Psoas muscle (tissue), 8 donors: ENCODE results near the gene SUB1. TPM values are rescaled to one million over a fixed set of nuclear protein-coding genes. Genes with fewer than 3 reads are reported as not detected.

ENCODE experiments used
- ATAC-seq, 4 donors: fragments of 200-7000 bp; cut with Tn5 transposase; one replicate each; pipeline ENCODE4 v1.9.1; 2020; ENCODE audit warnings: moderate library complexity in 3 of 4, mild to moderate bottlenecking in 2 of 4
- DNase-seq, 2 donors: peaks; one replicate each; pipeline ENCODE4 v3.0.0-alpha.2; 2020
- H3K27ac ChIP-seq: fragments of 200-600 bp; one replicate; pipeline ENCODE4 v1.8.0; 2022
- H3K27me3 ChIP-seq, 3 donors: fragments of 200-600 bp in 1 of 3; one replicate each; pipeline versions ENCODE4 v1.6.1 to v1.8.0; 2013 to 2022; ENCODE audit warnings: low read length in 2 of 3, mild to moderate bottlenecking in 2 of 3, moderate library complexity in 1 of 3; ENCODE audit not compliant: insufficient read depth in 3 of 3
- H3K36me3 ChIP-seq, 2 donors: fragments of 200-600 bp in 1 of 2; one replicate each; pipeline versions ENCODE4 v1.6.1 to v1.8.0; 2013 to 2022; ENCODE audit warnings: low read depth in 1 of 2, mild to moderate bottlenecking in 1 of 2, moderate library complexity in 1 of 2; ENCODE audit not compliant: insufficient read depth in 1 of 2
- H3K4me1 ChIP-seq: fragments of 200-600 bp; one replicate; pipeline ENCODE4 v1.8.0; 2022
- H3K4me3 ChIP-seq: fragments of 200-600 bp; one replicate; pipeline ENCODE4 v1.8.0; 2022; ENCODE audit warnings: mild to moderate bottlenecking
- H3K9me3 ChIP-seq: fragments of 200-600 bp; one replicate; pipeline ENCODE4 v1.8.0; 2022
- WGBS, 3 donors: extraction: QIAGEN DNeasy Blood & Tissue Kit; methylation state at CpG; one replicate each; pipeline versions ENCODE4 v1.1.6 to v1.1.7; 2013; 5-methylcytosine and 5-hydroxymethylcytosine counted together
- intact Hi-C, 2 donors: fragments of 100-400 bp; cut with DNase I; formaldehyde crosslinking; loops; one replicate each; pipeline versions ENCODE4 v1.11.0 to v1.14.2; 2022
- polyA plus RNA-seq, 3 donors: library from polyadenylated mRNA; stranded (reverse); fragments of 200-250 nt; gene quantifications; one replicate each; pipeline ENCODE4 v1.2.3, GENCODE V29; 2013
- total RNA-seq, 4 donors: library from RNA; stranded (reverse); fragmentation: NEBNext Ultra II Directional in 2 of 4; extraction: Animal tissue kit (Norgen Biotek cat#: 25700) in 2 of 4; gene quantifications; one replicate each; pipeline versions ENCODE4 v1.2.1 to v1.2.4, GENCODE V29; 2021 to 2023
- TF ChIP-seq, protein P1 (sequence below): fragments of 200-600 bp; IDR thresholded peaks from one replicate; pipeline ENCODE4 v1.8.0; 2022; ENCODE audit warnings: antibody characterized with exemption
- donor health status: healthy with polysubstance abuse.
- donor health status: DM: no; HTN: no; CAD: no; lungs with moderate emphysema.
- donor health status: Bipolar disorder and iron deficiency.
- donor health status: healthy.
- donor health status: DM: yes; HTN: yes; CAD: no.
- donor health status: DM: no; HTN: no; CAD: no.
- donor health status: DM: no; HTN: no; CAD: no.
- donor health status: DM: yes; HTN: yes; CAD: no.

SUB1 gene
- total and polyA plus RNA-seq, 7 donors: 102 to 175 (median 149) TPM

DNA sequence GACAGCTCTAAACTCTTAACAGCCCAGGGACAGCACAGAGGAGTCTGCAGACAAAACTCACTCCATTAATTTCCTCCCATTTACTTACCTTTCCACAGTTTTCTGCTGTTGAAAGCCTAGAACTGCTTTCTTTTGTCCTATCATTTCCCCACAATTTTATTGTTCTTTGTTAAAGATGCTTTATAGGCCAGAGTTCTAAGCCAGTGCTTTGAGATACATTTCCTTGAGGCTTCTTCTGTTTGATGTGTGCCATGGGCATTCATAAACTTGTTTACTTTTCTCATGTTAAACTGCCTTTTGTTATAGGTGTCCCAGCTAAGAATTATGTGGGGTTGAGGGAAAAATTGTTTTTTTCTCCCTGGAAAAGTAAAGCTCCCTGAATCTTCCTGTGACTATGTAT, 25.9 kb upstream of the SUB1 start:
- H3K4me3 ChIP-seq: no peak overlapping the region
- no peaks in the 10 kb centered on the region for H3K27me3 ChIP-seq
- no peaks in the 10 kb centered on the region for H3K9me3 ChIP-seq
- TF ChIP-seq, protein P1, sequence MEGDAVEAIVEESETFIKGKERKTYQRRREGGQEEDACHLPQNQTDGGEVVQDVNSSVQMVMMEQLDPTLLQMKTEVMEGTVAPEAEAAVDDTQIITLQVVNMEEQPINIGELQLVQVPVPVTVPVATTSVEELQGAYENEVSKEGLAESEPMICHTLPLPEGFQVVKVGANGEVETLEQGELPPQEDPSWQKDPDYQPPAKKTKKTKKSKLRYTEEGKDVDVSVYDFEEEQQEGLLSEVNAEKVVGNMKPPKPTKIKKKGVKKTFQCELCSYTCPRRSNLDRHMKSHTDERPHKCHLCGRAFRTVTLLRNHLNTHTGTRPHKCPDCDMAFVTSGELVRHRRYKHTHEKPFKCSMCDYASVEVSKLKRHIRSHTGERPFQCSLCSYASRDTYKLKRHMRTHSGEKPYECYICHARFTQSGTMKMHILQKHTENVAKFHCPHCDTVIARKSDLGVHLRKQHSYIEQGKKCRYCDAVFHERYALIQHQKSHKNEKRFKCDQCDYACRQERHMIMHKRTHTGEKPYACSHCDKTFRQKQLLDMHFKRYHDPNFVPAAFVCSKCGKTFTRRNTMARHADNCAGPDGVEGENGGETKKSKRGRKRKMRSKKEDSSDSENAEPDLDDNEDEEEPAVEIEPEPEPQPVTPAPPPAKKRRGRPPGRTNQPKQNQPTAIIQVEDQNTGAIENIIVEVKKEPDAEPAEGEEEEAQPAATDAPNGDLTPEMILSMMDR: no peak
- DNase-seq: no peak
- H3K27ac ChIP-seq: no peak overlapping the region
- no peaks in the 10 kb centered on the region for H3K4me1 ChIP-seq
- no peaks in the 10 kb centered on the region for H3K36me3 ChIP-seq
- intact Hi-C loops: no loop called here
- ATAC-seq: no peak

DNA sequence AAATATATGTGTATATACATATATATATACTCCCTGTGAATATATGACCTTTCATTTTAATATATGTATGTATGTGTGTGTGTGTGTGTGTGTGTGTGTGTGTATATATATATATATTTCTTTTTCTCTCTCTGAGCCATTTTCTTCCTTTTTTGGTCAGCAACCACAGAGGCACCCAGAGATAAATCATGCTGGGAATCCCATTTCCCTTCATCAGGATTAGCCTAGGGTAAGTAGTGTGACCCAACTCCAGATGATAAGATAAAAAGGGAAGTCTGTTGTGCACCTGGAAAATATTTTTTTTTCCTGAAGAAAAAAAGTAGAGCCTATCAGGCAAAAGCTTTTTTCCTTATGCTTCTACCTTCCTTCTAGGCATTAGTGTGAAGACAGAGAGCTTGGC, 25.4 kb upstream of the SUB1 start:
- no peak for ATAC-seq
- Histone ChIP-seq H3K4me3 (no peak overlapping the region), H3K27me3 (no peaks in the 10 kb centered on the region), H3K4me1 (no peaks in the 10 kb centered on the region), H3K27ac (no peak overlapping the region), H3K36me3 (no peaks in the 10 kb centered on the region), H3K9me3 (no peaks in the 10 kb centered on the region)
- intact Hi-C loops: no loop called here
- DNase-seq: no peak
- TF ChIP-seq, protein P1: no peak

DNA sequence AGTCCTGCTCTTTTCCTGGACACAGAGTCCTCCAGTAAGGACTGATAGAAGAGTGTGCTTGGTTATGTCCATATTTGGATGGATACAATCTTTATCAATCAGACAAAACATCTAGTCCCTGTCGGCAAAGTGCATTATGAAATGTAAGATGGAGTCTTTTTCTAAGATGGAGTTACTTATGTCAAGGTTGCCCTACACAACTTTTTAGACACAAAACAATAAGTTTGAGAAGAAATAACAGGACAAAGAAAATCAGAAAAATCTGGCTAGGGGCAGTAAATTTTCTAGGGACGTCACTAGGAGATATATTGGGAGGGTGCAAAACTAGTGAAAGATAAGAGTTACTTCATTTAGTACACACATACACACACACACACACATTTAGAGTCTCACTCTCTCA, 23.3 kb upstream of the SUB1 start:
- ATAC-seq (no peak), DNase-seq (no peak)
- Histone ChIP-seq H3K9me3 (no peaks in the 10 kb centered on the region), H3K27ac (no peak overlapping the region), H3K27me3 (no peaks in the 10 kb centered on the region), H3K36me3 (no peaks in the 10 kb centered on the region), H3K4me1 (no peaks in the 10 kb centered on the region), H3K4me3 (no peak overlapping the region)
- intact Hi-C loops: no loop called here
- 94 to 96% (median 95%) methylated on average over 2 of the region's 2 CpGs for WGBS, 3 donors
- TF ChIP-seq, protein P1: no peak

DNA sequence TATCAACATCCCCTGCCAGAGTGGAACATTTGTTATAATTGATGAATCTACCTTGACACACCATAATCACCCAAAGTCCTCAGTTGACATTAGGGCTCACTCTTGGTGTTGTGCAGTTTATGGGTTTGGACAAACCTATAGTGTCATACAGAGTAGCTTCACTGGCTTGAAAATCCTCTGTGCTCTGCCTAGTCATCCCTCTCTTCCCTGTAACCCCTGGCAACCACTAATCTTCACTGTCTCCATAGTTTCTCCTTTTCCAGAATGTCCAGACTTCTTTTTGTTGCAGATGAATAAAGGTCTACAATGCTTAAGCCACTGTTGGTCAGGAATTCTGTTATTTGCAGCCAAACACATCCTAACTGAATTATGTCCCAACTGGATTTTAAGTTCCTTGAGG, 22.5 kb upstream of the SUB1 start:
- ATAC-seq (no peak), DNase-seq (no peak)
- Histone ChIP-seq H3K4me1 (no peaks in the 10 kb centered on the region), H3K9me3 (no peaks in the 10 kb centered on the region), H3K27me3 (no peaks in the 10 kb centered on the region), H3K36me3 (no peaks in the 10 kb centered on the region), H3K4me3 (no peak overlapping the region), H3K27ac (no peak overlapping the region)
- intact Hi-C loops: no loop called here
- TF ChIP-seq, protein P1: no peak

DNA sequence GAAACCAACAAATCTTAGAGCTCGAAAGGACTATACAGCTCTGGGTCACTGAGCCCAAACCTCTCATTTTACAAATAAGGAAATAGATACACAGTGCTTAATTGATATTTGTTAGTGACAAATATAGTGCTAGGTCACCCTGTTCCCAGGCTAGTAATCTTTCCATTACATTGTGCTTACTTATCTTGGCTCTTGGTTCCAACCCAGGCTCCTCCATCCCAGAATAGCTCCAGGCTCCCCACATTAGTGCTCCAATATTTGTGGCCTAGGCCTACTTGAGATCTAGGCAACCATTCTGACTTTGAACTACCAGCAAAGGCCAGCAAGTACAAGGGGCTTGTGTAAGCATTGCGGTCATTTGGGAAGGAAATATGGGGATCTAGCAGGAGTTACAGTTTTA, 21.7 kb upstream of the SUB1 start:
- Histone ChIP-seq H3K9me3 (no peaks in the 10 kb centered on the region), H3K4me3 (no peak overlapping the region), H3K27me3 (no peaks in the 10 kb centered on the region), H3K36me3 (no peaks in the 10 kb centered on the region), H3K4me1 (no peaks in the 10 kb centered on the region), H3K27ac (no peak overlapping the region)
- WGBS, 3 donors: 95 to 98% (median 98%) methylated on average over 2 of the region's 2 CpGs
- TF ChIP-seq, protein P1: no peak
- no peak for ATAC-seq
- no peak for DNase-seq
- intact Hi-C loops: no loop called here
